GM12872 (cell line): Measurements from ENCODE around the gene TTC6.

Experiments
- TF ChIP-seq, protein P1 (sequence below): IDR thresholded peaks from 3 replicates; pipeline ENCODE4 v1.5.1; 2011; ENCODE audit warnings: low read depth, mild to moderate bottlenecking, low read length, moderate library complexity; ENCODE audit not compliant: insufficient read depth

The TTC6 gene

DNA sequence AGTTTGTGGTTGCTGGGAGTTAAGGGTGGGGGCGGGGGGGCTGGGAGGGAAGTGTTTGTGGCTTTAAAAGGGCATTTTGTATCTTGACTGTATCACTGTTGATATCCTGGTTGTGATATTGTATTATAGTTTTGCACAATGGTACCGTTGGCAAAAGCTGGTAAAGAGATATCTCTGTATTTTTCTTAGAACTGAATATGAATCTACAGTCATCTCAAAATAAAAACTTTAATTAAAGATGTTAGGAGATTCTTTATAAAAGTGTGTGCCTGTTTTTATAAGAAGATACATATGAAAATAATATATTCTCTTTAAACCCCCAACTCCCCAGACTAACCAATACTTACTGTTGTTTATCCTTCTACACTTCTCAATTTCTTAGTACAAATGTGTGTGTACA is 43.2 kb downstream of the TTC6 start:
- TF ChIP-seq, protein P1, sequence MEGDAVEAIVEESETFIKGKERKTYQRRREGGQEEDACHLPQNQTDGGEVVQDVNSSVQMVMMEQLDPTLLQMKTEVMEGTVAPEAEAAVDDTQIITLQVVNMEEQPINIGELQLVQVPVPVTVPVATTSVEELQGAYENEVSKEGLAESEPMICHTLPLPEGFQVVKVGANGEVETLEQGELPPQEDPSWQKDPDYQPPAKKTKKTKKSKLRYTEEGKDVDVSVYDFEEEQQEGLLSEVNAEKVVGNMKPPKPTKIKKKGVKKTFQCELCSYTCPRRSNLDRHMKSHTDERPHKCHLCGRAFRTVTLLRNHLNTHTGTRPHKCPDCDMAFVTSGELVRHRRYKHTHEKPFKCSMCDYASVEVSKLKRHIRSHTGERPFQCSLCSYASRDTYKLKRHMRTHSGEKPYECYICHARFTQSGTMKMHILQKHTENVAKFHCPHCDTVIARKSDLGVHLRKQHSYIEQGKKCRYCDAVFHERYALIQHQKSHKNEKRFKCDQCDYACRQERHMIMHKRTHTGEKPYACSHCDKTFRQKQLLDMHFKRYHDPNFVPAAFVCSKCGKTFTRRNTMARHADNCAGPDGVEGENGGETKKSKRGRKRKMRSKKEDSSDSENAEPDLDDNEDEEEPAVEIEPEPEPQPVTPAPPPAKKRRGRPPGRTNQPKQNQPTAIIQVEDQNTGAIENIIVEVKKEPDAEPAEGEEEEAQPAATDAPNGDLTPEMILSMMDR: no peak

DNA sequence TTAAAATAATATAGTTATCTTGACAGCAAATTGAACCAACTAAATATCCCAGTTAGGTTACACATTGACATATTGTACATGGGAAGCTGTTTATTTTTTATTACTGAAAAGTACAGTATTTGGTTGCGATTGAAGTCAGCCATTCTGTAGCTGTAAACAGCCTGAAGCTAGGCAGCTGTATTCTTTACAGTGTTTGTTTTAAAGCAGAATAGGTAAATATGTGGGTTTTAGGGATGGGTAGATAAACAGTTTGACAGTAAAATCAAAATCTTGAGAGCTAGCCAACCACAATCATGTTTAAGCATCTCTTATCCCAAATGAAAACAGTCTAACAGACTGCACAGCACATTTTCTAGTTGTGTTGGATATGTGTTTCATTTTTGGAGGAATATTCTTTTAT is 45.7 kb downstream of the TTC6 start:
- TF ChIP-seq, protein P1: no peak

DNA sequence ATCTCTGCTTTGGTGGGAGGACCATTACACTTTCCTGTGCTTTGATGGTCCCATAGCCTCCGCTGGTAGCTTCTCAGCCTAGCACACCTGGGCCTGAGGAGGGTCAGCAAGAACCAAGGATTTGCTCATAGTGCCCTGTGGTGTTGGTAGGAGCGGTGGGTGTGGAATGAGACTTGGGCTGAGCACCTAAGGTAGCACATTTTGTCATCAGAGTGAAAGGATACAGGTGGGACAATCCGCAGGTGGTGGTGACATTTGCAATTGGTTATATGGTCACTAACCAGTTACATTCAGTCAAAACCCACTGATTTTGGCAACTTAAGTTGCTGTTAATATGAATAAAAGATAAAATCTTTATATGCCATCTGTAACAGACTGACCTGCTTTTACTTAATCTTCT is 46.7 kb downstream of the TTC6 start:
- TF ChIP-seq, protein P1: no peak

DNA sequence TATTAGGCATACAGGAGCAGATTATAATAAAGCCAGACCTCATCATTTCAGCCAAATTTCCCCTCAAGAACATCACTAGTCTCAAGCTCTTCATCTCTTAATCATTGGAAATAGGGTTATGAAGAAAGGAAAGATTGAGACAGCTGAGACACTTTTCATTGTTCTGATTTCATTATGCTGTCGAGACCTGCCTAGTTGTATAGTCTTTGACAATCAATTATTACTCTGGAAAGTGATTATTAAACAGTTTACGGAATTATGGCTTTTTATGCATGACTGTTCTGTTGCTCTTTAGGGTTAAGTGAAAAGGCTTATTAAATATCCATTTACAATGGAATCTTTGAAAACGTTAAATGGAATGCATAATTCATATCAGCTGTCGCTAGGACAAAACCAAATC is 48.3 kb downstream of the TTC6 start:
- TF ChIP-seq, protein P1: no peak
